ENCODE results near the gene HS3ST6. TPM values are rescaled to one million over a fixed set of nuclear protein-coding genes. Genes with fewer than 3 reads are reported as not detected.

HS3ST6 gene
- total RNA-seq, 1 experiment from 2014 or later: 1.0 TPM

- no peak for TF ChIP-seq CTCF (IDR thresholded peaks at IDR 0.05)
- no peak for TF ChIP-seq ATF1 (CRISPR knock-in tag; IDR thresholded peaks at IDR 0.05)
- TF ChIP-seq, protein P1, sequence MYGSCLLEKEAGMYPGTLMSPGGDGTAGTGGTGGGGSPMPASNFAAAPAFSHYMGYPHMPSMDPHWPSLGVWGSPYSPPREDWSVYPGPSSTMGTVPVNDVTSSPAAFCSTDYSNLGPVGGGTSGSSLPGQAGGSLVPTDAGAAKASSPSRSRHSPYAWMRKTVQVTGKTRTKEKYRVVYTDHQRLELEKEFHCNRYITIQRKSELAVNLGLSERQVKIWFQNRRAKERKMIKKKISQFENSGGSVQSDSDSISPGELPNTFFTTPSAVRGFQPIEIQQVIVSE (CRISPR knock-in tag; IDR thresholded peaks at IDR 0.05; ENCODE audit: borderline replicate concordance): no peak
- TF ChIP-seq, protein P2, sequence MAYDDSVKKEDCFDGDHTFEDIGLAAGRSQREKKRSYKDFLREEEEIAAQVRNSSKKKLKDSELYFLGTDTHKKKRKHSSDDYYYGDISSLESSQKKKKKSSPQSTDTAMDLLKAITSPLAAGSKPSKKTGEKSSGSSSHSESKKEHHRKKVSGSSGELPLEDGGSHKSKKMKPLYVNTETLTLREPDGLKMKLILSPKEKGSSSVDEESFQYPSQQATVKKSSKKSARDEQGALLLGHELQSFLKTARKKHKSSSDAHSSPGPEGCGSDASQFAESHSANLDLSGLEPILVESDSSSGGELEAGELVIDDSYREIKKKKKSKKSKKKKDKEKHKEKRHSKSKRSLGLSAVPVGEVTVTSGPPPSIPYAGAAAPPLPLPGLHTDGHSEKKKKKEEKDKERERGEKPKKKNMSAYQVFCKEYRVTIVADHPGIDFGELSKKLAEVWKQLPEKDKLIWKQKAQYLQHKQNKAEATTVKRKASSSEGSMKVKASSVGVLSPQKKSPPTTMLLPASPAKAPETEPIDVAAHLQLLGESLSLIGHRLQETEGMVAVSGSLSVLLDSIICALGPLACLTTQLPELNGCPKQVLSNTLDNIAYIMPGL (CRISPR knock-in tag; IDR thresholded peaks at IDR 0.05): peak; percentile 77
- peak; percentile 69; the same call in 1 of the 2 replicates for TF ChIP-seq ZMAT4 (CRISPR knock-in tag; IDR thresholded peaks at IDR 0.05)
- TF ChIP-seq ATF6 (CRISPR knock-in tag; IDR thresholded peaks at IDR 0.05): no peak
- peak; percentile 53; the same call in 1 of the 2 replicates for TF ChIP-seq USF1 (CRISPR knock-in tag; IDR thresholded peaks at IDR 0.05)
- 0 out of 2 replicates have a peak, but pooled peaks have one; percentile 71 for TF ChIP-seq ZNF232 (CRISPR knock-in tag; IDR thresholded peaks at IDR 0.05)
- 0 out of 2 replicates have a peak, but pooled peaks have one; percentile 59 for TF ChIP-seq ERG (CRISPR knock-in tag; IDR thresholded peaks at IDR 0.05)
- TF ChIP-seq USF2 (CRISPR knock-in tag; IDR thresholded peaks at IDR 0.05): 0 out of 2 replicates have a peak, but pooled peaks have one; percentile 42
- 0 out of 2 replicates have a peak, but pooled peaks have one; percentile 23 for TF ChIP-seq CREB1 (CRISPR knock-in tag; IDR thresholded peaks at IDR 0.05)
- TF ChIP-seq ATF3 (CRISPR knock-in tag; conservative IDR thresholded peaks at IDR 0.05): no peak; the same call in 1 of the 2 replicates
- TF ChIP-seq FOXP1 (CRISPR knock-in tag; IDR thresholded peaks at IDR 0.05; ENCODE audit: borderline replicate concordance): peak; percentile 23; the same call in 1 of the 2 replicates
- TF ChIP-seq ZNF138 (CRISPR knock-in tag; conservative IDR thresholded peaks at IDR 0.05): no peak
- TF ChIP-seq E2F5 (CRISPR knock-in tag; IDR thresholded peaks at IDR 0.05): peak; percentile 79; the same call in 1 of the 2 replicates
- peak; percentile 79; the same call in 1 of the 2 replicates for TF ChIP-seq ESRRA (CRISPR knock-in tag; IDR thresholded peaks at IDR 0.05; ENCODE audit: borderline replicate concordance)
- TF ChIP-seq GRHL2 (CRISPR knock-in tag; IDR thresholded peaks at IDR 0.05; ENCODE audit: insufficient replicate concordance, severe bottlenecking): no peak
- TF ChIP-seq ZBTB21 (CRISPR knock-in tag; IDR thresholded peaks at IDR 0.05; ENCODE audit: borderline replicate concordance): 0 out of 2 replicates have a peak, but pooled peaks have one; percentile 9
- TF ChIP-seq MXD4 (CRISPR knock-in tag; IDR thresholded peaks at IDR 0.05; ENCODE audit: borderline replicate concordance): no peak
Measured at GRCh38 chr16:1964506-1965395, 46.5 kb upstream of the HS3ST6 start, which contains the start of gene RPS2 (continued).

All from WTC11 (cell line).